HT-29 (cell line): ENCODE measurements around the gene NPS. TPM values are rescaled to one million over a fixed set of nuclear protein-coding genes. Genes with fewer than 3 reads are reported as not detected.

Experiments
- total RNA-seq: library from RNA; depleted of rRNA; stranded (reverse); fragments of >200 nt; shearing (Covaris generic); gene quantifications from 2 replicates; pipeline ENCODE4 v1.2.3, GENCODE V29; 2014; rRNA removed

Gene NPS
- total RNA-seq, 1 experiment from 2014 or later = not detected

Other genes with a start within 250 kb of the NPS start
- not detected in 2 replicates for gene FOXI2, start 187.9 kb downstream of the NPS start, total RNA-seq